ENCODE data around the gene C16orf89.

Gene C16orf89

GRCh38 chr16:5008311-5008731 lies 57.4 kb downstream of the C16orf89 start:
- H3K27ac Mint-ChIP-seq, result no peak overlapping the region
- H3K4me3 Mint-ChIP-seq, result no peak overlapping the region
- H3K27me3 Mint-ChIP-seq, result peaks cover 23 to 69% of the 10 kb centered on the region in 2 donors
- no peaks in the 10 kb centered on the region for H3K36me3 Mint-ChIP-seq (ENCODE audit: insufficient read depth)
- ATAC-seq (replicated peaks), result no peak
- no peaks in the 10 kb centered on the region for H3K9me3 Mint-ChIP-seq
- no peaks in the 10 kb centered on the region for H3K4me1 Mint-ChIP-seq (ENCODE audit: low read depth in 2 of 2)
- no peak for DNase-seq

GRCh38 chr16:5007256-5007655 lies 58.5 kb downstream of the C16orf89 start:
- H3K4me1 Mint-ChIP-seq (ENCODE audit: low read depth in 2 of 2), result no peaks in the 10 kb centered on the region

GRCh38 chr16:5006348-5007193 lies 59.2 kb downstream of the C16orf89 start:
- Mint-ChIP-seq H3K9me3 (no peaks in the 10 kb centered on the region), H3K4me1 (ENCODE audit: low read depth in 2 of 2) (no peaks in the 10 kb centered on the region), H3K4me3 (no peak overlapping the region), H3K36me3 (ENCODE audit: insufficient read depth) (no peaks in the 10 kb centered on the region), H3K27ac (no peak overlapping the region), H3K27me3 (peaks cover 24 to 74% of the 10 kb centered on the region in 2 donors)
- ATAC-seq (replicated peaks) (no peak), DNase-seq (no peak)

More at GRCh38 chr16:5007256-5007655, 58.5 kb downstream of the C16orf89 start:
- Mint-ChIP-seq H3K9me3 (no peaks in the 10 kb centered on the region), H3K27me3 (peaks cover 24 to 77% of the 10 kb centered on the region in 2 donors), H3K4me3 (no peak overlapping the region), H3K27ac (no peak overlapping the region), H3K36me3 (ENCODE audit: insufficient read depth) (no peaks in the 10 kb centered on the region)
- ATAC-seq (replicated peaks) (no peak), DNase-seq (no peak)

GRCh38 chr16:5005916-5006315 lies 59.8 kb downstream of the C16orf89 start:
- ATAC-seq (replicated peaks), result no peak
- H3K4me1 Mint-ChIP-seq (ENCODE audit: low read depth in 2 of 2), result no peaks in the 10 kb centered on the region
- H3K9me3 Mint-ChIP-seq, result no peaks in the 10 kb centered on the region
- no peaks in the 10 kb centered on the region for H3K36me3 Mint-ChIP-seq (ENCODE audit: insufficient read depth)
- no peak overlapping the region for H3K4me3 Mint-ChIP-seq
- DNase-seq, result no peak
- no peak overlapping the region for H3K27ac Mint-ChIP-seq
- peaks cover 25 to 71% of the 10 kb centered on the region in 2 donors for H3K27me3 Mint-ChIP-seq

- Mint-ChIP-seq H3K27me3 (peaks cover 18 to 55% of the 10 kb centered on the region in 2 donors), H3K4me1 (ENCODE audit: low read depth in 2 of 2) (no peaks in the 10 kb centered on the region), H3K36me3 (ENCODE audit: insufficient read depth) (no peaks in the 10 kb centered on the region), H3K9me3 (no peaks in the 10 kb centered on the region), H3K27ac (no peak overlapping the region), H3K4me3 (no peak overlapping the region)
- no peak for ATAC-seq (replicated peaks)
- no peak for DNase-seq
Measured at GRCh38 chr16:5004311-5004710, 61.4 kb downstream of the C16orf89 start.

GRCh38 chr16:5003828-5004227 lies 61.9 kb downstream of the C16orf89 start:
- Mint-ChIP-seq H3K4me1 (ENCODE audit: low read depth in 2 of 2) (no peaks in the 10 kb centered on the region), H3K27ac (no peak overlapping the region), H3K9me3 (no peaks in the 10 kb centered on the region), H3K36me3 (ENCODE audit: insufficient read depth) (no peaks in the 10 kb centered on the region), H3K27me3 (peaks cover 22 to 54% of the 10 kb centered on the region in 2 donors), H3K4me3 (no peak overlapping the region)
- ATAC-seq (replicated peaks), result no peak
- DNase-seq, result no peak

GRCh38 chr16:5003211-5003610 lies 62.5 kb downstream of the C16orf89 start:
- no peak overlapping the region for H3K27ac Mint-ChIP-seq
- no peak for DNase-seq
- H3K4me1 Mint-ChIP-seq (ENCODE audit: low read depth in 2 of 2), result no peaks in the 10 kb centered on the region
- no peaks in the 10 kb centered on the region for H3K36me3 Mint-ChIP-seq (ENCODE audit: insufficient read depth)
- H3K4me3 Mint-ChIP-seq, result no peak overlapping the region
- H3K9me3 Mint-ChIP-seq, result no peaks in the 10 kb centered on the region
- ATAC-seq (replicated peaks), result no peak
- peaks cover 25 to 53% of the 10 kb centered on the region in 2 donors for H3K27me3 Mint-ChIP-seq

GRCh38 chr16:5002699-5003143 lies 63.0 kb downstream of the C16orf89 start:
- Mint-ChIP-seq H3K27me3 (peaks cover 25 to 56% of the 10 kb centered on the region in 2 donors), H3K27ac (no peak overlapping the region), H3K4me1 (ENCODE audit: low read depth in 2 of 2) (no peaks in the 10 kb centered on the region), H3K4me3 (no peak overlapping the region), H3K9me3 (no peaks in the 10 kb centered on the region), H3K36me3 (ENCODE audit: insufficient read depth) (no peaks in the 10 kb centered on the region)
- no peak for ATAC-seq (replicated peaks)
- no peak for DNase-seq

GRCh38 chr16:5001986-5002385 lies 63.8 kb downstream of the C16orf89 start:
- no peak for ATAC-seq (replicated peaks)
- Mint-ChIP-seq H3K36me3 (ENCODE audit: insufficient read depth) (no peaks in the 10 kb centered on the region), H3K27ac (peak overlapping the region in 1 of 2 donors; percentile 34), H3K27me3 (peaks cover 26 to 61% of the 10 kb centered on the region in 2 donors), H3K4me3 (no peak overlapping the region), H3K9me3 (no peaks in the 10 kb centered on the region), H3K4me1 (ENCODE audit: low read depth in 2 of 2) (no peaks in the 10 kb centered on the region)
- DNase-seq, result no peak

GRCh38 chr16:5001571-5001970 lies 64.2 kb downstream of the C16orf89 start:
- H3K27me3 Mint-ChIP-seq, result peaks cover 30 to 61% of the 10 kb centered on the region in 2 donors
- DNase-seq (no peak), ATAC-seq (replicated peaks) (no peak)
- no peak overlapping the region for H3K4me3 Mint-ChIP-seq
- H3K36me3 Mint-ChIP-seq (ENCODE audit: insufficient read depth), result no peaks in the 10 kb centered on the region
- no peaks in the 10 kb centered on the region for H3K9me3 Mint-ChIP-seq
- no peaks in the 10 kb centered on the region for H3K4me1 Mint-ChIP-seq (ENCODE audit: low read depth in 2 of 2)
- peak overlapping the region in 1 of 2 donors; percentile 34 for H3K27ac Mint-ChIP-seq

GRCh38 chr16:5000573-5001001 lies 65.2 kb downstream of the C16orf89 start:
- Mint-ChIP-seq H3K27me3 (peaks cover 36 to 68% of the 10 kb centered on the region in 2 donors), H3K4me1 (ENCODE audit: low read depth in 2 of 2) (no peaks in the 10 kb centered on the region), H3K36me3 (ENCODE audit: insufficient read depth) (no peaks in the 10 kb centered on the region), H3K9me3 (no peaks in the 10 kb centered on the region), H3K27ac (no peak overlapping the region), H3K4me3 (no peak overlapping the region)
- DNase-seq (no peak), ATAC-seq (replicated peaks) (no peak)

- ATAC-seq (replicated peaks), result no peak
- Mint-ChIP-seq H3K9me3 (no peaks in the 10 kb centered on the region), H3K27ac (no peak overlapping the region), H3K4me3 (no peak overlapping the region), H3K4me1 (ENCODE audit: low read depth in 2 of 2) (no peaks in the 10 kb centered on the region), H3K36me3 (ENCODE audit: insufficient read depth) (no peaks in the 10 kb centered on the region), H3K27me3 (peaks cover 36 to 63% of the 10 kb centered on the region in 2 donors)
- no peak for DNase-seq
Measured at GRCh38 chr16:4994719-4995434, 70.9 kb downstream of the C16orf89 start.

Data from effector memory CD8-positive, alpha-beta T cell (primary cell).